ENCODE results near the gene DCLRE1B. TPM values are rescaled to one million over a fixed set of nuclear protein-coding genes. Genes with fewer than 3 reads are reported as not detected.

Gene DCLRE1B
- total and polyA plus RNA-seq, 9 of the 15 experiments (the other 6 are each of a cell fraction or from before 2014, with no cell fraction given): 10.6 to 28.8 (median 17.2) TPM

- CTCF ChIA-PET (ENCODE audit: low intra/inter-chr PET ratio): no interaction called here
- Histone ChIP-seq H3K27ac (ENCODE audit: extremely low read depth, low read depth, low read length) (no peak overlapping the region; the same call in 2 of the 3 replicates), H3K9ac (ENCODE audit: insufficient read depth in 1 of 2, low read depth in 2 of 2, low read length in 2 of 2) (0 out of 4 replicates have a peak overlapping the region, but pooled peaks of 1 of the 2 experiments have one; percentile 33), H3K4me1 (replicated peaks in 1 of 2; ENCODE audit: control insufficient read depth in 2 of 2, insufficient read depth in 2 of 2, low read length in 2 of 2) (peaks cover 4 to 13% of the 10 kb centered on the region in 2 experiments; a peak in 3 of 5 replicates), H3K4me3 (no peak overlapping the region), H4K20me1 (replicated peaks; ENCODE audit: control insufficient read depth, insufficient read depth, low read length) (no peaks in the 10 kb centered on the region), H2AFZ (ENCODE audit: low read depth, low read length) (peak overlapping the region; percentile 30), H3K9me1 (ENCODE audit: control insufficient read depth, insufficient read depth, low read length) (no peaks in the 10 kb centered on the region), H3K4me2 (ENCODE audit: insufficient read depth, low read length) (no peak overlapping the region), H3K79me2 (ENCODE audit: control insufficient read depth, insufficient read depth, low read length) (no peaks in the 10 kb centered on the region), H3K27me3 (ENCODE audit: control insufficient read depth in 2 of 2, insufficient read depth in 2 of 2, low read length in 2 of 2) (no peaks in the 10 kb centered on the region), H3K9me3 (replicated peaks; ENCODE audit: control insufficient read depth, insufficient read depth, low read depth, low read length) (no peaks in the 10 kb centered on the region), H3K36me3 (ENCODE audit: control insufficient read depth, insufficient read depth, low read length) (no peaks in the 10 kb centered on the region)
- ATAC-seq: peak; percentile 37
- 18% methylated on average over 1 of the region's 1 CpG for WGBS (ENCODE audit: insufficient coverage, low coverage, missing lambda C conversion rate)
- POLR2A ChIA-PET: interaction anchor here (0.9 to 1.3 kb wide), 6 partner anchors 9 to 147 kb away, joined by 3 to 7 read pairs (median 4); partner anchors contain the start of gene RSBN1
- in situ Hi-C loops (cut with MboI): no loop called here
- no peak for DNase-seq (ENCODE audit: extremely low read depth in 1 of 4, low spot score in 3 of 4)
- intact Hi-C loops (cut with micrococcal nuclease): no loop called here
- no peak for FAIRE-seq
- no TSS peak for BruUV-seq (replicated peaks)
- TF ChIP-seq ZNF316 (IDR thresholded peaks at IDR 0.05) (peak; percentile 98), ZNF24 (IDR thresholded peaks at IDR 0.05) (peak; percentile 99), MAFF (IDR thresholded peaks at IDR 0.05; ENCODE audit: low read length) (peak; percentile 94), C11orf30 (IDR thresholded peaks at IDR 0.05; ENCODE audit: low read depth) (peak; percentile 96), ELF1 (tag; IDR thresholded peaks at IDR 0.05) (peak; percentile 24; the same call in 1 of the 2 replicates), CTCF (IDR thresholded peaks at IDR 0.05 in 2 of 3, conservative IDR thresholded peaks at IDR 0.05 in 1 of 3; ENCODE audit: insufficient read depth in 2 of 3, low read depth in 1 of 3, low read length in 3 of 3) (no peak), ZC3H8 (IDR thresholded peaks at IDR 0.05) (no peak), MAFK (IDR thresholded peaks at IDR 0.05; ENCODE audit: low read length) (peak; percentile 94), RUNX1 (IDR thresholded peaks at IDR 0.05; ENCODE audit: low read depth) (no peak), MAFG (tag; conservative IDR thresholded peaks at IDR 0.05) (peak; percentile 94), FOSL1 (tag; conservative IDR thresholded peaks at IDR 0.05) (0 out of 2 replicates have a peak, but pooled peaks have one; percentile 10), NFE2 (IDR thresholded peaks at IDR 0.05; ENCODE audit: low read depth) (peak; percentile 38; the same call in 1 of the 2 replicates), ZNF280A (IDR thresholded peaks at IDR 0.05; ENCODE audit: low read depth, partially characterized antibody) (no peak), KDM1A (IDR thresholded peaks at IDR 0.05) (peak; percentile 32 to 56; a peak in 2 of 4 replicates), E4F1 (CRISPR knock-in tag; IDR thresholded peaks at IDR 0.05; ENCODE audit: borderline replicate concordance) (no peak), MITF (IDR thresholded peaks at IDR 0.05) (no peak)
These were observed 46.1 kb upstream of the DCLRE1B start for GRCh38 chr1:113858982-113859381.

Measured in K562 (cell line).